ENCODE measurements around the gene RNF220.
"Not testable (repeated sequence)": the region's sequence is repeated elsewhere in the genome, so short reads cannot be mapped to it uniquely, and the experiment has no call there.

RNF220 gene

GRCh38 chr1:44549510-44549909, 144.5 kb downstream of the RNF220 start:
- DNase-seq (ENCODE audit: low read depth), result no peak

DNA sequence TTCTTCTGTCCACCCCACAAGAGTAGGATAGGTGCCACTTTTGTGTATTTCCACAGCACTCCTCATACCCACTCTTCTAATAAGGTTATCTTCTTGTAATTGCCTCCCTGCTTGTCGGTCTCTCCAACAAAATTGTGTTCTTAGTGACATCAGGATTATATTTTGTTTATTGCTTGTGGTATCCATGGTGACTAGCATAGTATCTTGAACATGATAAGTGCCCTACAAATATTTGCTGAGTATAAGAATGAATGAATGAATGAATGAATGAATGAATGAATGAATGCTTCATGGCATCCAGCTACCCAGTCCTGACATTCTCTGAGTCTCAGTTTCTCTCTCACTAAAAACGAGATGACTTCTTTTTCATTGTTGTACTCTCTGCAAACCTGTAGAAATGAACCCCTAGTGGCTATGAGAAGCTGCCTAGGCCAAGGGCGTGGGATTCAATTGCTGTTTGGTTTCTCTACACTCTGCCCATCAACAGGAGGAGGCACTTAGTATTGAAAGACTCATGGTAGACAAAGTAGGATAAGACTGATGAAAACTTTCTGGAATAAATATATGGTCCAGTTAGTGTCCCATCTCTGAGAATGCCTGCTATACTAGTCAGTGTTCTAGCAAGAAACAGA, 148.2 kb downstream of the RNF220 start:
- DNase-seq (ENCODE audit: low read depth), result no peak

DNA sequence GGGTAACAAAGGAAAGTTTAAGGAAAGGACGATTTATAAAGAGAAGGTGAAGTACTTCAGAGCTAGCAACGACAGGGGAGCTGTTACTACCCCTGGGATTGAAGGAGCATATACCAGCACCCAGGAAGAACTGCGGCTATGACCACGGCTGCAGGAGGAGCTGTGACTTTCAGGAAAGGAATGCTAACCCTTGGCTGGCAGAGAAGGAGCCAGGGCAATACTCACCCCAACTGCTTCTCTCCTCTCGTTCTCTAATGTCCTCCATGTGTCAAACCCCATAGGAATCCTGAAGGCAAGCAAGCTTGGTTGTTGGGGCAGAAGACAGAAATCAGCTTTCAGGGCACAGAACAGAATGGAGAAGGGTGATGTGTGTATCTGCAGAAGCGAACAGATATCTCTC, 148.7 kb downstream of the RNF220 start:
- DNase-seq (ENCODE audit: low read depth), result peak; percentile 78

- DNase-seq (ENCODE audit: low read depth), result no peak
These were observed 149.7 kb downstream of the RNF220 start for GRCh38 chr1:44554706-44555105.

DNA sequence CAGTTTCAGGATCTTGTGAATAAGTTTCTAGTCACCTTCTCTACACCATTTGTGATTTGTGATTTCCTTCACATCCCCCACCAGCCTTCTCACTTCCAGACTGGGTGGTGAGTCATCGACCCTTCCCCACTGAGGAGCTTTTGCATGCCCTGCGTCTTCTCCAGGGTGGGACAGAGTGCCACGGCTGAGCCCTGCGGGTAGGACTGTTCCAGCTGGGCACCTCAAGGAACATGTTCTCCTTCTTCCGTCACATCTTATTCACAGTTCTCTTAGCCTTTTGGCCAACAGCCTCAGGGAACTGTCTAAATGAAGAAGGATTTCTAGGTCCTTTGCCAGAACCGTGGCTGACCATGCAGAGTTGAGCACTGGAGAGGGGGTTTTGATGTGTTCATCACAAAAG, 152.7 kb downstream of the RNF220 start:
- DNase-seq (ENCODE audit: low read depth), result peak; percentile 19

DNA sequence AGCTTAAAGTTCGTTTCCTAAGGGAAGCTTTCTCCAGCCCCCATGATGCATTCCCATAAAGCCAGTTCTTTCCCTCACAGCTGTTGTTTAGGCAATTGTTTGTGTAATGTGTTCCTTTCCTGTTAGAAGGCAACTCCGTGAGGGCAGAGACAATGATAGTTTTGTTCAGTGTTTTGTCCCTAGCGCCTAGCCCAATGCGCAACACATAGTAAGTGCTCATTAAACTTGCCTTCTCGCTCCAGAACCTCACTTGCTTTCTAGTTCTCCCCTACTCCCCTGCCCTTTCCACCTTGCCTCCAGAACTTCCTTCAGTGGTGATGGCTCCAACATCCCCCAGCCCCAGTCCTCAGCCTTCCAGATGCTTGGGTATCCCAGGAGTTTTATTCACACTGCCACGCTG, 153.8 kb downstream of the RNF220 start:
- DNase-seq (ENCODE audit: low read depth), result no peak

- DNase-seq (ENCODE audit: low read depth), result no peak
These were observed 154.3 kb downstream of the RNF220 start for GRCh38 chr1:44559330-44559729.

GRCh38 chr1:44559913-44560312, 154.9 kb downstream of the RNF220 start:
- DNase-seq (ENCODE audit: low read depth), result no peak

DNA sequence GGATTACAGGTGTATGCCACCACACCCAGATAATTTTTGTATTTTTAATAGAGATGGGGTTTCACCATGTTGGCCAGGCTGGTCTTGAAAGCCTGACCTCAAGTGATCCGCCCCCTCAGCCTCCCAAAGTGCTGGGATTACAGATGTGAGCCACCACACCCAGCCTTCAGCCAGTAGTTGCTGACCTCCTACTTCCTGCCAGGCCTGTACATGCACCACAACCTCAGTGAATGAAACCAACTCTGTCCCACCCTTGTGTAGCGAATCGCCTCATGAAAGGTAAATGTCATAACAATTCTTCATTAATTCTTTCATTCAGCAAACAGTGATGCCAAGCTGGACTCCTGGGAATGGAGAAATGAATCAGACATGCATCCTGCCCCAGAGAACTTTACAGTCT, 155.6 kb downstream of the RNF220 start:
- not testable (repeated sequence) for DNase-seq (ENCODE audit: low read depth)

- DNase-seq (ENCODE audit: low read depth), result no peak
These were observed 160.2 kb downstream of the RNF220 start for GRCh38 chr1:44565259-44565750.

DNA sequence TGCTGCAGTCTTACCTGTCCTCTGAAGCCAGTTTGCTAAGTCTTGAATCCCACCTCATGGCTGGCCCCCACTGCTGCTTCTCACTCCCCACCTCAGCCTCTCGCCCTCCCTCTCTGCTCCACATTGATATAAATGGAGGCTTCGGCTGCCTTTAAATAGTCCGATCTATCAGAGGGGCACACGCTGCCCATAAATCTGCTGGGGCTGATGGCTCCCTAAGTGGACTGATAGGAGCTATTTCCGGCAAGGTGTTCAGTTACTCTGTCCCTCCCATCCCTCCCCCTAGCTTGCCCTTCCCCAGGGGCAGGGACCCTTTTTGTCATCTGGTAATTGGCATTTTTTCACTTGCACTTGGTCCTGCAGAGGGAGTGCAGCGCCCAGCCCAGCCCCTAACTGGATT, 160.8 kb downstream of the RNF220 start:
- DNase-seq (ENCODE audit: low read depth), result no peak

DNA sequence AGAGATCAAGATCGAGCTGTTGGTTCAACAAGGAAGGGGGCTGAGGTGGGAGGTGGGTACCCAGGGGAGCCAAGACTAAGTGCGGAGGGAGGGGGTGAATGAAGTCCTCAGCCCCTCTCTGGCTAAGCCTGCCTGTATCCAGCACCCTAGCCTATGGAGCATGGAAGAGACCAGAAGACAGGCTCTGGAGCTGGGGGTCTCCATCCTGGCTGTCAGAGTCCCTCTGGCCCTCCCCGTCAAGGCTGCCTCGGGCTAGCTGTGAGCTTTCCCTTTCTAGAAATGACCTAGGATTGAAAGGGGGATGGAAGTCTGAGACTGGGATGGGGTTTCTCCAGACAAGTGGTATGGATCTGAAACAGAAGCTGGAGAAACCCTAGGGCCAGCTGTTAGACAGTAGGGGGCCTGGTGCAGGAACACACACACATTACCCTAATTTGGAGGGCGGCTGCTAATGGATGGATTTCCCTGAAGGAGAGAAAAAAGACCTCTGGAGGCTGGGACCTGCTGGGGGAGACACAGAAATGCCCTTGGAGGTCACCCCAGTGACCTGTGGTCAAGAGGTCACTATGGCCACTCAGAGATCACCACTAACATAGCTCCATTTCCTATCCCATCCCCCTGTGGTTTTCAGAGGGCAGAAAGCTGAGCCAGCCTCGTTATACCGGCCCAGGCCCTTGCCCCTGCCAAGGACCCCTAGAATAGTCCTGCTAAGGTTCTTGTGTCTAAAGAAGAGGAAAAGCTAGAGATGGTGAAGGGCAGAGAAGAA, 161.4 kb downstream of the RNF220 start:
- no peak for DNase-seq (ENCODE audit: low read depth)

GRCh38 chr1:44568128-44568900, 163.3 kb downstream of the RNF220 start:
- DNase-seq (ENCODE audit: low read depth), result no peak

GRCh38 chr1:44569491-44569890, 164.4 kb downstream of the RNF220 start:
- no peak for DNase-seq (ENCODE audit: low read depth)

- DNase-seq (ENCODE audit: low read depth), result peak; percentile 25
These were observed 166.9 kb downstream of the RNF220 start for GRCh38 chr1:44571712-44572571.

DNA sequence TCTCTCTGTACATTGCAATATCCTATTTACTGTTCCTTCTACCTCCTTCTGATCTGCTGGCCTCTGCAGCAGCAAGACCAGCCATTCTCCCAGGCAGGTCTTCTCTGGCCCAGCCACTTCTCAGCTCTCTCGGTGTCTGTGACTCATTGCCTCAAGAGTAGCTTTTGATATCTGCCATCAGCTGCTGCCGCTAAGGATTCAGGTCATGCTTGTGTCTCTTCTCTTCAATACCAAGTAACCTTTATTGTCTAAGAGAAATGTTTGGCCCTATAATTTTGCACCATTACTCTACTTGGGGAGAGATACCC, 167.5 kb downstream of the RNF220 start:
- DNase-seq (ENCODE audit: low read depth), result no peak

DNA sequence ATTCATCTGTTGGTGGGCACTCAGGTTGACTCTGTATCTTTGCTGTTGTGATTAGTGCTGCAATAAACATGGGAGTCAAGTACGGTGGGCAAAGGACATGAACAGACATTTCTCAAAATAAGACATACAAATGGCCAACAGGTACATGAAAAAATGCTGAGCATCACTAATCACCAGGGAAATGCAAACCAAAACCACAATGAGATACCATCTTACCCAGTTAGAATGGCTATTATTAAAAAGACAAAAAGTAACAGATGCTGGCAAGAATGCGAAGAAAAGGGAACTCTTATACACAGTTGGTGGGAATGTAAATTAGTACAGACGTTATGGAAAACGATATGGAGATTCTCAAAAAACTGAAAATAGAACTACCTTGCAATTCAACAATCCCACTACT, 170.3 kb downstream of the RNF220 start:
- no peak for DNase-seq (ENCODE audit: low read depth)

DNA sequence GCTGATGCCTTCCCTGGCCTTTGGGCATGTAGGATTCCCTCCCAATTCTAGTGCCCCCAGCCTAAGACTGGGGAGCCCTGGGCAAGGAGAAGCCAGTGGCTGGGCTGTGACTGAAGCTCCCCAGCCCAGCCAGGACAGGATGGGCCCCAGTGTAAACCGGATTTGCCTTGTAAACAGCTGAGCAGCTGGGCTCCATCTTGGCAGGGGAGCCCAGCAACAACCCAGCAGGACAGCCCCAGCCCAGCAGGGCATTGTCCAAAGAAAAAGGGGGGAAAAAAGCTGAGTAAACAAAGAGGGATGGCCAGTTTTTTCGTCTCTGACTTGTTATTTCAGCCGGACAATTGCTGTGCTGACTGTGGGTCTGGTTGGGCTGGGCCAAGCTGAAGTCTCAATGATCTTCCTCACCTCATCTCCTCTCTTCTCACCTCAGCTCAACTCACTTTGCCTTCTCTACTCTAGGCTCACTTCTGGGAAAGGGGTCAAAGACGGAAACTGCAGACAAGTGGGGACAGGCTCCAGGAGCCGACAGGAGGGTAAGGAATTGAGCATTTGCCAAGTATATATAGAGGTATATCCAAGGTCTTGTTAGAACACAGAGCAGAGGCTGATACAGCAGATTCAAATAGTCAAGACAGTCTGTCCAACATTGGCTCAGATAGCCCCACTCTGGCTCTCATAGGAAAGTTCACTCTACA, 171.5 kb downstream of the RNF220 start:
- no peak for DNase-seq (ENCODE audit: low read depth)

- DNase-seq (ENCODE audit: low read depth), result no peak
These were observed 176.2 kb downstream of the RNF220 start for GRCh38 chr1:44581205-44581604.

GRCh38 chr1:44584167-44584566, 179.1 kb downstream of the RNF220 start:
- peak; percentile 34 for DNase-seq (ENCODE audit: low read depth)

- DNase-seq (ENCODE audit: low read depth), result no peak
These were observed 180.4 kb downstream of the RNF220 start for GRCh38 chr1:44585315-44585920.

All from EH (cell line).